H1 (cell line): ENCODE data around the gene ADSS1. TPM values are rescaled to one million over a fixed set of nuclear protein-coding genes. Genes with fewer than 3 reads are reported as not detected.
A peak's percentile ranks its signal among the peaks of the same experiment; 100 is the strongest.

Source experiments
- CTCF ChIA-PET: fragments of 300-600 bp; sonication (Branson Sonifier 250); formaldehyde crosslinking; loops from one replicate; lab custom pipeline; 2021; ENCODE audit not compliant: partially characterized antibody; lab: Charles Lee
- POLR2A ChIA-PET: fragments of 300-600 bp; sonication (Branson Sonifier 250); formaldehyde crosslinking; loops from one replicate; lab custom pipeline; 2021; ENCODE audit warnings: inconsistent platforms; ENCODE audit not compliant: partially characterized antibody; lab: Charles Lee
- DNase-seq, 2 experiments: peaks; one replicate each; pipeline versions ENCODE4 v3.0.0 to v3.0.0-alpha.2; 2010 to 2022; ENCODE audit warnings: low spot score in 2 of 2, low read depth in 1 of 2, mixed read lengths in 1 of 2
- FAIRE-seq: peaks from 2 replicates; lab custom pipeline; 2011; peaks lifted over from hg19 to GRCh38; lab: Jason Lieb, UNC
- H2AFZ ChIP-seq: 2 replicates; pipeline ENCODE4 v1.8.1; 2012; ENCODE audit warnings: low read length, inconsistent platforms
- H2AK5ac ChIP-seq: 2 replicates; pipeline ENCODE4 v1.6.1; 2013; ENCODE audit warnings: low read depth, low read length
- H2BK120ac ChIP-seq: replicated peaks from 2 replicates; pipeline ENCODE3; 2013; ENCODE audit warnings: low read depth, low read length, inconsistent platforms
- H2BK12ac ChIP-seq: 2 replicates; pipeline ENCODE4 v1.6.1; 2013; ENCODE audit warnings: low read depth, low read length
- H2BK15ac ChIP-seq: 2 replicates; pipeline ENCODE4 v1.6.1; 2013; ENCODE audit warnings: low read length
- H2BK20ac ChIP-seq: 2 replicates; pipeline ENCODE4 v1.6.1; 2013; ENCODE audit warnings: low read length
- H2BK5ac ChIP-seq: 2 replicates; pipeline ENCODE4 v1.6.1; 2013; ENCODE audit warnings: low read depth, low read length
- H3K14ac ChIP-seq: 2 replicates; pipeline ENCODE4 v1.6.1; 2013; ENCODE audit warnings: inconsistent platforms; ENCODE audit not compliant: insufficient read length
- H3K18ac ChIP-seq: 2 replicates; pipeline ENCODE4 v1.6.1; 2013; ENCODE audit warnings: low read length; ENCODE audit errors: extremely low read depth
- H3K23ac ChIP-seq: 2 replicates; pipeline ENCODE4 v1.6.1; 2013; ENCODE audit warnings: inconsistent platforms; ENCODE audit not compliant: insufficient read length
- H3K23me2 ChIP-seq: 2 replicates; pipeline ENCODE4 v1.6.1; 2013; ENCODE audit warnings: low read depth, low read length
- H3K27ac ChIP-seq: 2 replicates; pipeline ENCODE4 v1.6.1; 2011; ENCODE audit warnings: low read depth, low read length, inconsistent platforms
- H3K27me3 ChIP-seq, 4 experiments: replicated peaks in 1 of 4; 1 replicate in 1 of 4; 2 replicates in 3 of 4; pipeline versions ENCODE4 v1.6.1 to v1.8.1; 2011 to 2013; ENCODE audit warnings: low read length in 3 of 4, mild to moderate bottlenecking in 3 of 4, inconsistent platforms in 2 of 4, mixed read lengths in 2 of 4, moderate library complexity in 1 of 4; ENCODE audit not compliant: control insufficient read depth in 3 of 4, insufficient read depth in 3 of 4; ENCODE audit errors: extremely low read depth in 1 of 4
- H3K36me3 ChIP-seq, 4 experiments: 2 replicates each; pipeline versions ENCODE4 v1.6.1 to v1.8.1; 2011 to 2013; ENCODE audit warnings: mild to moderate bottlenecking in 4 of 4, low read length in 3 of 4, moderate library complexity in 2 of 4, control low read depth in 1 of 4, inconsistent platforms in 1 of 4; ENCODE audit not compliant: insufficient read depth in 4 of 4, control insufficient read depth in 2 of 4
- H3K4ac ChIP-seq: replicated peaks from 2 replicates; pipeline ENCODE3; 2013; ENCODE audit warnings: low read length, low read depth, mixed read lengths, inconsistent platforms; ENCODE audit not compliant: insufficient read length
- H3K4me1 ChIP-seq, 4 experiments: replicated peaks in 1 of 4; 1 replicate in 1 of 4; 2 replicates in 3 of 4; pipeline versions ENCODE4 v1.6.1 to v1.8.1; 2011 to 2013; ENCODE audit warnings: low read length in 3 of 4, inconsistent platforms in 2 of 4, mixed read lengths in 1 of 4; ENCODE audit not compliant: insufficient read depth in 4 of 4, control insufficient read depth in 3 of 4
- H3K4me2 ChIP-seq, 2 experiments: 2 replicates each; pipeline versions ENCODE4 v1.6.1 to v1.8.1; 2011 to 2013; ENCODE audit warnings: low read depth in 2 of 2, low read length in 2 of 2, control low read depth in 1 of 2, inconsistent platforms in 1 of 2, mild to moderate bottlenecking in 1 of 2; ENCODE audit not compliant: insufficient read depth in 1 of 2
- H3K4me3 ChIP-seq, 4 experiments: fragments of 200-600, 300-600 bp in 1 of 4; sonication (generic), shearing (Covaris generic), sonication (Bioruptor Twin) in 1 of 4; 2 replicates each; pipeline versions ENCODE4 v1.5.1 to v1.8.1; 2011 to 2016; ENCODE audit warnings: low read length in 4 of 4, low read depth in 3 of 4, control low read depth in 2 of 4, inconsistent platforms in 2 of 4, mild to moderate bottlenecking in 2 of 4, mixed read lengths in 1 of 4, moderate library complexity in 1 of 4; ENCODE audit not compliant: insufficient read depth in 2 of 4; ENCODE audit errors: extremely low read depth in 1 of 4
- H3K56ac ChIP-seq: replicated peaks from 2 replicates; pipeline ENCODE3; 2013; ENCODE audit warnings: low read depth, mild to moderate bottlenecking, mixed read lengths, low read length, inconsistent platforms; ENCODE audit not compliant: insufficient read length
- H3K79me1 ChIP-seq: 2 replicates; pipeline ENCODE4 v1.6.1; 2013; ENCODE audit warnings: low read depth, low read length, control low read depth
- H3K79me2 ChIP-seq, 2 experiments: 2 replicates each; pipeline versions ENCODE4 v1.6.1 to v1.8.1; 2012 to 2013; ENCODE audit warnings: low read length in 2 of 2, mild to moderate bottlenecking in 2 of 2, inconsistent platforms in 1 of 2; ENCODE audit not compliant: insufficient read depth in 2 of 2, control insufficient read depth in 1 of 2
- H3K9ac ChIP-seq, 4 experiments: replicated peaks in 1 of 4; 1 replicate in 1 of 4; 2 replicates in 3 of 4; pipeline versions ENCODE4 v1.6.1 to v1.8.1; 2011 to 2013; ENCODE audit warnings: low read depth in 3 of 4, low read length in 3 of 4, control low read depth in 2 of 4, mild to moderate bottlenecking in 2 of 4, moderate library complexity in 2 of 4, inconsistent platforms in 1 of 4; ENCODE audit errors: extremely low read depth in 1 of 4
- H3K9me3 ChIP-seq, 2 experiments: 2 replicates each; pipeline versions ENCODE4 v1.6.1 to v1.8.1; 2012 to 2013; ENCODE audit warnings: mild to moderate bottlenecking in 2 of 2, moderate library complexity in 2 of 2, control low read depth in 1 of 2, inconsistent platforms in 1 of 2, low read depth in 1 of 2, low read length in 1 of 2, mixed read lengths in 1 of 2; ENCODE audit not compliant: insufficient read depth in 2 of 2
- H4K20me1 ChIP-seq, 2 experiments: replicated peaks in 1 of 2; 2 replicates each; pipeline versions ENCODE3 to v1.8.1; 2011 to 2013; ENCODE audit warnings: inconsistent platforms in 2 of 2, low read length in 2 of 2, mild to moderate bottlenecking in 1 of 2; ENCODE audit not compliant: insufficient read depth in 2 of 2, control insufficient read depth in 1 of 2
- H4K5ac ChIP-seq: 2 replicates; pipeline ENCODE4 v1.6.1; 2013; ENCODE audit warnings: low read length, low read depth, mixed read lengths, inconsistent platforms; ENCODE audit not compliant: insufficient read length
- H4K8ac ChIP-seq: 2 replicates; pipeline ENCODE4 v1.8.0; 2013; ENCODE audit warnings: mild to moderate bottlenecking, moderate library complexity, low read length, inconsistent platforms; ENCODE audit not compliant: insufficient read depth; ENCODE audit errors: extremely low read depth
- H4K91ac ChIP-seq: replicated peaks from 2 replicates; pipeline ENCODE3; 2013; ENCODE audit warnings: low read length, mixed read lengths, inconsistent platforms; ENCODE audit not compliant: insufficient read length
- BCL11A ChIP-seq, 2 experiments: IDR thresholded peaks; one replicate each; pipeline ENCODE4 v1.6.1; 2011; ENCODE audit warnings: low read depth in 2 of 2, low read length in 2 of 2, mild to moderate bottlenecking in 2 of 2
- EZH2 ChIP-seq: fragments of 200-600 bp; sonication (generic); IDR thresholded peaks from 2 replicates; pipeline ENCODE4 v1.7.1; 2012; ENCODE audit warnings: low read depth, mild to moderate bottlenecking, moderate library complexity, low read length, inconsistent platforms; ENCODE audit not compliant: severe bottlenecking
- GTF2F1 ChIP-seq: IDR thresholded peaks from 2 replicates; pipeline ENCODE4 v1.6.1; 2012; ENCODE audit warnings: low read depth, low read length, improper control_type of control experiment, borderline replicate concordance
- HDAC2 ChIP-seq, 2 experiments: fragments of 300-600 bp in 1 of 2; sonication (generic) in 1 of 2; IDR thresholded peaks; 2 replicates each; pipeline ENCODE4 v1.6.1; 2011 to 2012; ENCODE audit warnings: low read depth in 2 of 2, low read length in 2 of 2, mild to moderate bottlenecking in 2 of 2, moderate library complexity in 2 of 2, borderline replicate concordance in 1 of 2, inconsistent platforms in 1 of 2
- TAF1 ChIP-seq: IDR thresholded peaks from 2 replicates; pipeline ENCODE4 v1.6.1; 2011; ENCODE audit warnings: mild to moderate bottlenecking, low read depth, low read length
- WGBS, 2 experiments: shearing (Covaris generic) in 1 of 2; methylation state at CpG; one replicate each; pipeline versions ENCODE4 v1.1.6 to v1.1.7; 2013 to 2015; ENCODE audit warnings: low lambda C conversion rate in 2 of 2, mixed read lengths in 2 of 2, inconsistent platforms in 1 of 2, low coverage in 1 of 2, missing lambda C conversion rate in 1 of 2; ENCODE audit not compliant: insufficient replicate concordance in 2 of 2, insufficient coverage in 1 of 2, insufficient read length in 1 of 2; ENCODE audit errors: extremely low coverage in 1 of 2, missing lambda C conversion rate in 1 of 2; 5-methylcytosine and 5-hydroxymethylcytosine counted together
- polyA plus RNA-seq, 7 experiments: library from polyadenylated mRNA; depleted of rRNA in 3 of 7; stranded (reverse) in 5 of 7; unstranded in 2 of 7; fragments of >200 nt in 5 of 7; fragments of 200-250 nt in 2 of 7; gene quantifications; 1 replicate in 5 of 7; 2 replicates in 1 of 7; 4 replicates in 1 of 7; pipeline versions ENCODE4 v1.2.1 to v1.2.3, GENCODE V29; 2011 to 2013; ENCODE audit warnings: missing spikeins in 2 of 7, mixed read lengths in 2 of 7
- total RNA-seq: library from RNA; stranded (reverse); fragmentation: NEBNext Ultra II Directional; extraction: Animal tissue kit (Norgen Biotek cat#: 25700); gene quantifications from 2 replicates; pipeline ENCODE4 v1.2.1, GENCODE V29; 2021

The ADSS1 gene
- total and polyA plus RNA-seq, 2 of the 8 experiments (the other 6 are each of a cell fraction or from before 2014, with no cell fraction given): 7.1 to 7.9 TPM

- Histone ChIP-seq H2BK120ac (no peak overlapping the region), H2AK5ac (0 out of 2 replicates have a peak overlapping the region, but pooled peaks have one; percentile 75), H2BK20ac (no peak overlapping the region), H3K4me2 (no peak overlapping the region; a peak in 1 of 4 replicates), H3K18ac (peak overlapping the region; percentile 48; the same call in 1 of the 2 replicates), H3K9ac (no peak overlapping the region), H2BK5ac (peak overlapping the region; percentile 83; the same call in 1 of the 2 replicates), H3K79me2 (peaks cover 0 to 31% of the 10 kb centered on the region in 2 experiments; a peak in 2 of 4 replicates), H3K23ac (no peak overlapping the region), H3K27ac (no peak overlapping the region), H3K56ac (no peak overlapping the region), H3K4me3 (no peak overlapping the region), H3K9me3 (no peaks in the 10 kb centered on the region), H2BK12ac (peak overlapping the region; percentile 50; the same call in 1 of the 2 replicates), H3K27me3 (no peaks in the 10 kb centered on the region; a peak in 1 of 7 replicates), H2AFZ (no peak overlapping the region), H3K23me2 (peaks cover 8% of the 10 kb centered on the region; the same call in 1 of the 2 replicates), H3K36me3 (peaks cover 0 to 4% (median 0%) of the 10 kb centered on the region in 4 experiments; a peak in 1 of 8 replicates), H4K91ac (no peak overlapping the region), H3K4me1 (peaks cover 0 to 35% (median 28%) of the 10 kb centered on the region in 4 experiments; a peak in 6 of 7 replicates), H3K4ac (peak overlapping the region; percentile 48), H4K5ac (no peak overlapping the region), H4K20me1 (peaks cover 4 to 51% of the 10 kb centered on the region in 2 experiments), H3K14ac (no peak overlapping the region), H2BK15ac (no peak overlapping the region), H4K8ac (no peak overlapping the region; the same call in 1 of the 2 replicates), H3K79me1 (peaks cover 21% of the 10 kb centered on the region)
- no peak for DNase-seq
- ChIA-PET POLR2A (interaction anchor here (1.0 to 6.6 kb wide), 4 partner anchors 9 to 29 kb away, joined by 3 to 71 read pairs (median 5); no protein-coding TSS in a partner anchor), CTCF (interaction anchor here (1.0 to 9.1 kb wide), 10 partner anchors 10 to 58 kb away, joined by 3 to 70 read pairs (median 4); partner anchors contain the start of gene SIVA1)
- TF ChIP-seq BCL11A (IDR thresholded peaks at IDR 0.05; ENCODE audit: low read depth in 2 of 2, low read length in 2 of 2) (no peak), GTF2F1 (no peak), TAF1 (no peak), HDAC2 (IDR thresholded peaks at IDR 0.05; ENCODE audit: borderline replicate concordance in 1 of 2, low read depth in 2 of 2, low read length in 2 of 2) (no peak), EZH2 (no peak)
- WGBS, 2 experiments: 88% methylated on average over 15 of the region's 15 CpGs; no CpG with 5 or more reads in 1 of the 2 experiments
- no peak for FAIRE-seq
Observed at GRCh38 chr14:104694475-104694950, 29.5 kb upstream of the ADSS1 start.
